Epithelial cell of esophagus (primary cell): Measurements from ENCODE around the gene MZB1.

ENCODE experiments used
- DNase-seq: peaks from one replicate; pipeline ENCODE4 v3.0.0; 2010; ENCODE audit warnings: low read depth
- H3K4me3 ChIP-seq: 2 replicates; pipeline ENCODE4 v1.5.1; 2011; ENCODE audit warnings: mild to moderate bottlenecking, low read length, control low read depth
- TF ChIP-seq, protein P1 (sequence below): IDR thresholded peaks from 2 replicates; pipeline ENCODE4 v1.5.1; 2011; ENCODE audit warnings: low read depth, mild to moderate bottlenecking, low read length, control low read depth, inconsistent platforms; ENCODE audit not compliant: insufficient read depth; ENCODE audit errors: missing control alignments

MZB1 gene

GRCh38 chr5:139379626-139380449 is 9.9 kb downstream of the MZB1 start:
- no peak overlapping the region for H3K4me3 ChIP-seq
- no peak for DNase-seq
- TF ChIP-seq, protein P1, sequence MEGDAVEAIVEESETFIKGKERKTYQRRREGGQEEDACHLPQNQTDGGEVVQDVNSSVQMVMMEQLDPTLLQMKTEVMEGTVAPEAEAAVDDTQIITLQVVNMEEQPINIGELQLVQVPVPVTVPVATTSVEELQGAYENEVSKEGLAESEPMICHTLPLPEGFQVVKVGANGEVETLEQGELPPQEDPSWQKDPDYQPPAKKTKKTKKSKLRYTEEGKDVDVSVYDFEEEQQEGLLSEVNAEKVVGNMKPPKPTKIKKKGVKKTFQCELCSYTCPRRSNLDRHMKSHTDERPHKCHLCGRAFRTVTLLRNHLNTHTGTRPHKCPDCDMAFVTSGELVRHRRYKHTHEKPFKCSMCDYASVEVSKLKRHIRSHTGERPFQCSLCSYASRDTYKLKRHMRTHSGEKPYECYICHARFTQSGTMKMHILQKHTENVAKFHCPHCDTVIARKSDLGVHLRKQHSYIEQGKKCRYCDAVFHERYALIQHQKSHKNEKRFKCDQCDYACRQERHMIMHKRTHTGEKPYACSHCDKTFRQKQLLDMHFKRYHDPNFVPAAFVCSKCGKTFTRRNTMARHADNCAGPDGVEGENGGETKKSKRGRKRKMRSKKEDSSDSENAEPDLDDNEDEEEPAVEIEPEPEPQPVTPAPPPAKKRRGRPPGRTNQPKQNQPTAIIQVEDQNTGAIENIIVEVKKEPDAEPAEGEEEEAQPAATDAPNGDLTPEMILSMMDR = no peak

GRCh38 chr5:139378941-139379361 is 10.8 kb downstream of the MZB1 start:
- H3K4me3 ChIP-seq = no peak overlapping the region
- DNase-seq = no peak
- TF ChIP-seq, protein P1 = no peak

GRCh38 chr5:139378101-139378825 is 11.4 kb downstream of the MZB1 start:
- no peak overlapping the region for H3K4me3 ChIP-seq
- no peak for DNase-seq
- TF ChIP-seq, protein P1 = no peak

- no peak overlapping the region for H3K4me3 ChIP-seq
- DNase-seq = no peak
- TF ChIP-seq, protein P1 = no peak
Measured at GRCh38 chr5:139377226-139377625, 12.5 kb downstream of the MZB1 start.

GRCh38 chr5:139376364-139376763 is 13.3 kb downstream of the MZB1 start:
- no peak for DNase-seq
- TF ChIP-seq, protein P1 = no peak
- no peak overlapping the region for H3K4me3 ChIP-seq

- no peak overlapping the region for H3K4me3 ChIP-seq
- TF ChIP-seq, protein P1 = no peak
- DNase-seq = no peak
Measured at GRCh38 chr5:139374909-139375308, 14.8 kb downstream of the MZB1 start.
